Right cardiac atrium (tissue), 5 donors: ENCODE data around the gene DEPP1. TPM values are rescaled to one million over a fixed set of nuclear protein-coding genes. Genes with fewer than 3 reads are reported as not detected.

Experiments used
- ATAC-seq, 2 donors: fragments of 200-7000 bp; cut with Tn5 transposase; one replicate each; pipeline versions ENCODE4 v1.8.0 to v1.9.1; 2020; ENCODE audit warnings: moderate library complexity in 2 of 2, mild to moderate bottlenecking in 1 of 2
- DNase-seq, 3 donors: peaks; one replicate each; pipeline ENCODE4 v3.0.0-alpha.2; 2020
- H3K27ac ChIP-seq: one replicate; pipeline ENCODE4 v1.5.1; 2013; ENCODE audit warnings: mild to moderate bottlenecking, low read length, control low read depth, moderate library complexity
- H3K27me3 ChIP-seq: one replicate; pipeline ENCODE4 v1.6.1; 2013; ENCODE audit not compliant: control insufficient read depth, insufficient read depth
- H3K4me1 ChIP-seq: one replicate; pipeline ENCODE4 v1.6.1; 2013; ENCODE audit warnings: low read length; ENCODE audit not compliant: control insufficient read depth, insufficient read depth
- H3K4me3 ChIP-seq: one replicate; pipeline ENCODE4 v1.5.1; 2013; ENCODE audit warnings: low read length, control low read depth
- H3K9me3 ChIP-seq: one replicate; pipeline ENCODE4 v1.6.1; 2013; ENCODE audit warnings: low read length; ENCODE audit not compliant: control insufficient read depth
- WGBS: extraction: QIAGEN DNeasy Blood & Tissue Kit; methylation state at CpG from one replicate; pipeline ENCODE4 v1.1.7; 2013; 5-methylcytosine and 5-hydroxymethylcytosine counted together
- intact Hi-C, 4 donors: fragments of 100-400 bp; cut with DNase I; formaldehyde crosslinking; loops; one replicate each; pipeline versions ENCODE4 v1.11.0 to v1.14.0; 2022 to 2023
- polyA plus RNA-seq: library from polyadenylated mRNA; stranded (reverse); fragments of 200-250 nt; gene quantifications from one replicate; pipeline ENCODE4 v1.2.3, GENCODE V29; 2013
- total RNA-seq, 4 donors: library from RNA; stranded (reverse); fragmentation: NEBNext Ultra II Directional; extraction: Animal tissue kit (Norgen Biotek cat#: 25700); gene quantifications; one replicate each; pipeline ENCODE4 v1.2.1, GENCODE V29; 2021
- donor health status: healthy with polysubstance abuse.
- donor health status: DM: no; HTN: yes; CAD: no.
- donor health status: DM: no; HTN: no; CAD: no.
- donor health status: DM: no; HTN: yes; CAD: no; lungs with severe emphysema.
- donor health status: DM: yes; HTN: yes; CAD: no.

DEPP1 gene
- total and polyA plus RNA-seq, 5 donors: 18.8 to 43.8 (median 28.0) TPM

GRCh38 chr10:44927352-44927751 lies 51.3 kb downstream of the DEPP1 start:
- no peaks in the 10 kb centered on the region for H3K9me3 ChIP-seq
- H3K4me1 ChIP-seq: no peaks in the 10 kb centered on the region
- intact Hi-C loops: no loop called here
- ATAC-seq (peak; percentile 40 to 59), DNase-seq (peak in 1 of 3 donors; percentile 64)
- H3K27ac ChIP-seq: no peak overlapping the region
- 62% methylated on average over 2 of the region's 2 CpGs for WGBS
- no peak overlapping the region for H3K4me3 ChIP-seq
- no peaks in the 10 kb centered on the region for H3K27me3 ChIP-seq

GRCh38 chr10:44926751-44927351 lies 51.8 kb downstream of the DEPP1 start:
- Histone ChIP-seq H3K4me3 (no peak overlapping the region), H3K9me3 (no peaks in the 10 kb centered on the region), H3K27ac (no peak overlapping the region), H3K4me1 (no peaks in the 10 kb centered on the region), H3K27me3 (no peaks in the 10 kb centered on the region)
- DNase-seq: no peak
- WGBS: 57% methylated on average over 10 of the region's 10 CpGs
- intact Hi-C loops: no loop called here
- no peak for ATAC-seq

Other genes starting within 250 kb of the DEPP1 start
- under 1 TPM in 3 of 4 donors, not detected in 1; 0.23 to 0.71 (median 0.29) TPM for gene TMEM72, start 67.5 kb downstream of the DEPP1 start, total RNA-seq
- 0.14 TPM for gene TMEM72, start 67.5 kb downstream of the DEPP1 start, polyA plus RNA-seq
- gene RASSF4, start 19.0 kb downstream of the DEPP1 start, total RNA-seq: 10 to 100 TPM; 57.9 to 92.1 (median 76.3) TPM
- 45.4 TPM for gene RASSF4, start 19.0 kb downstream of the DEPP1 start, polyA plus RNA-seq
- 10 to 100 TPM; 15.4 to 20.7 (median 19.2) TPM for gene ZNF22, start 22.1 kb upstream of the DEPP1 start, total RNA-seq
- gene ZNF22, start 22.1 kb upstream of the DEPP1 start, polyA plus RNA-seq: 14.8 TPM